H1 (cell line): ENCODE results near the gene CASKIN2. TPM values are rescaled to one million over a fixed set of nuclear protein-coding genes. Genes with fewer than 3 reads are reported as not detected.

ENCODE experiments used
- CTCF ChIA-PET: fragments of 300-600 bp; sonication (Branson Sonifier 250); formaldehyde crosslinking; loops from one replicate; lab custom pipeline; 2021; ENCODE audit not compliant: partially characterized antibody; lab: Charles Lee
- POLR2A ChIA-PET: fragments of 300-600 bp; sonication (Branson Sonifier 250); formaldehyde crosslinking; loops from one replicate; lab custom pipeline; 2021; ENCODE audit warnings: inconsistent platforms; ENCODE audit not compliant: partially characterized antibody; lab: Charles Lee
- DNase-seq, 2 experiments: peaks; one replicate each; pipeline versions ENCODE4 v3.0.0 to v3.0.0-alpha.2; 2010 to 2022; ENCODE audit warnings: low spot score in 2 of 2, low read depth in 1 of 2, mixed read lengths in 1 of 2
- FAIRE-seq: peaks from 2 replicates; lab custom pipeline; 2011; peaks lifted over from hg19 to GRCh38; lab: Jason Lieb, UNC
- H2AFZ ChIP-seq: 2 replicates; pipeline ENCODE4 v1.8.1; 2012; ENCODE audit warnings: low read length, inconsistent platforms
- H2AK5ac ChIP-seq: 2 replicates; pipeline ENCODE4 v1.6.1; 2013; ENCODE audit warnings: low read depth, low read length
- H2BK120ac ChIP-seq: replicated peaks from 2 replicates; pipeline ENCODE3; 2013; ENCODE audit warnings: low read depth, low read length, inconsistent platforms
- H2BK12ac ChIP-seq: 2 replicates; pipeline ENCODE4 v1.6.1; 2013; ENCODE audit warnings: low read depth, low read length
- H2BK15ac ChIP-seq: 2 replicates; pipeline ENCODE4 v1.6.1; 2013; ENCODE audit warnings: low read length
- H2BK20ac ChIP-seq: 2 replicates; pipeline ENCODE4 v1.6.1; 2013; ENCODE audit warnings: low read length
- H2BK5ac ChIP-seq: 2 replicates; pipeline ENCODE4 v1.6.1; 2013; ENCODE audit warnings: low read depth, low read length
- H3K14ac ChIP-seq: 2 replicates; pipeline ENCODE4 v1.6.1; 2013; ENCODE audit warnings: inconsistent platforms; ENCODE audit not compliant: insufficient read length
- H3K18ac ChIP-seq: 2 replicates; pipeline ENCODE4 v1.6.1; 2013; ENCODE audit warnings: low read length; ENCODE audit errors: extremely low read depth
- H3K23ac ChIP-seq: 2 replicates; pipeline ENCODE4 v1.6.1; 2013; ENCODE audit warnings: inconsistent platforms; ENCODE audit not compliant: insufficient read length
- H3K23me2 ChIP-seq: 2 replicates; pipeline ENCODE4 v1.6.1; 2013; ENCODE audit warnings: low read depth, low read length
- H3K27ac ChIP-seq: 2 replicates; pipeline ENCODE4 v1.6.1; 2011; ENCODE audit warnings: low read depth, low read length, inconsistent platforms
- H3K27me3 ChIP-seq, 4 experiments: replicated peaks in 1 of 4; 1 replicate in 1 of 4; 2 replicates in 3 of 4; pipeline versions ENCODE4 v1.6.1 to v1.8.1; 2011 to 2013; ENCODE audit warnings: low read length in 3 of 4, mild to moderate bottlenecking in 3 of 4, inconsistent platforms in 2 of 4, mixed read lengths in 2 of 4, moderate library complexity in 1 of 4; ENCODE audit not compliant: control insufficient read depth in 3 of 4, insufficient read depth in 3 of 4; ENCODE audit errors: extremely low read depth in 1 of 4
- H3K36me3 ChIP-seq, 4 experiments: 2 replicates each; pipeline versions ENCODE4 v1.6.1 to v1.8.1; 2011 to 2013; ENCODE audit warnings: mild to moderate bottlenecking in 4 of 4, low read length in 3 of 4, moderate library complexity in 2 of 4, control low read depth in 1 of 4, inconsistent platforms in 1 of 4; ENCODE audit not compliant: insufficient read depth in 4 of 4, control insufficient read depth in 2 of 4
- H3K4ac ChIP-seq: replicated peaks from 2 replicates; pipeline ENCODE3; 2013; ENCODE audit warnings: low read length, low read depth, mixed read lengths, inconsistent platforms; ENCODE audit not compliant: insufficient read length
- H3K4me1 ChIP-seq, 4 experiments: replicated peaks in 1 of 4; 1 replicate in 1 of 4; 2 replicates in 3 of 4; pipeline versions ENCODE4 v1.6.1 to v1.8.1; 2011 to 2013; ENCODE audit warnings: low read length in 3 of 4, inconsistent platforms in 2 of 4, mixed read lengths in 1 of 4; ENCODE audit not compliant: insufficient read depth in 4 of 4, control insufficient read depth in 3 of 4
- H3K4me2 ChIP-seq, 2 experiments: 2 replicates each; pipeline versions ENCODE4 v1.6.1 to v1.8.1; 2011 to 2013; ENCODE audit warnings: low read depth in 2 of 2, low read length in 2 of 2, control low read depth in 1 of 2, inconsistent platforms in 1 of 2, mild to moderate bottlenecking in 1 of 2; ENCODE audit not compliant: insufficient read depth in 1 of 2
- H3K4me3 ChIP-seq, 4 experiments: fragments of 200-600, 300-600 bp in 1 of 4; sonication (generic), shearing (Covaris generic), sonication (Bioruptor Twin) in 1 of 4; 2 replicates each; pipeline versions ENCODE4 v1.5.1 to v1.8.1; 2011 to 2016; ENCODE audit warnings: low read length in 4 of 4, low read depth in 3 of 4, control low read depth in 2 of 4, inconsistent platforms in 2 of 4, mild to moderate bottlenecking in 2 of 4, mixed read lengths in 1 of 4, moderate library complexity in 1 of 4; ENCODE audit not compliant: insufficient read depth in 2 of 4; ENCODE audit errors: extremely low read depth in 1 of 4
- H3K56ac ChIP-seq: replicated peaks from 2 replicates; pipeline ENCODE3; 2013; ENCODE audit warnings: low read depth, mild to moderate bottlenecking, mixed read lengths, low read length, inconsistent platforms; ENCODE audit not compliant: insufficient read length
- H3K79me1 ChIP-seq: 2 replicates; pipeline ENCODE4 v1.6.1; 2013; ENCODE audit warnings: low read depth, low read length, control low read depth
- H3K79me2 ChIP-seq, 2 experiments: 2 replicates each; pipeline versions ENCODE4 v1.6.1 to v1.8.1; 2012 to 2013; ENCODE audit warnings: low read length in 2 of 2, mild to moderate bottlenecking in 2 of 2, inconsistent platforms in 1 of 2; ENCODE audit not compliant: insufficient read depth in 2 of 2, control insufficient read depth in 1 of 2
- H3K9ac ChIP-seq, 4 experiments: replicated peaks in 1 of 4; 1 replicate in 1 of 4; 2 replicates in 3 of 4; pipeline versions ENCODE4 v1.6.1 to v1.8.1; 2011 to 2013; ENCODE audit warnings: low read depth in 3 of 4, low read length in 3 of 4, control low read depth in 2 of 4, mild to moderate bottlenecking in 2 of 4, moderate library complexity in 2 of 4, inconsistent platforms in 1 of 4; ENCODE audit errors: extremely low read depth in 1 of 4
- H3K9me3 ChIP-seq, 2 experiments: 2 replicates each; pipeline versions ENCODE4 v1.6.1 to v1.8.1; 2012 to 2013; ENCODE audit warnings: mild to moderate bottlenecking in 2 of 2, moderate library complexity in 2 of 2, control low read depth in 1 of 2, inconsistent platforms in 1 of 2, low read depth in 1 of 2, low read length in 1 of 2, mixed read lengths in 1 of 2; ENCODE audit not compliant: insufficient read depth in 2 of 2
- H4K20me1 ChIP-seq, 2 experiments: replicated peaks in 1 of 2; 2 replicates each; pipeline versions ENCODE3 to v1.8.1; 2011 to 2013; ENCODE audit warnings: inconsistent platforms in 2 of 2, low read length in 2 of 2, mild to moderate bottlenecking in 1 of 2; ENCODE audit not compliant: insufficient read depth in 2 of 2, control insufficient read depth in 1 of 2
- H4K5ac ChIP-seq: 2 replicates; pipeline ENCODE4 v1.6.1; 2013; ENCODE audit warnings: low read length, low read depth, mixed read lengths, inconsistent platforms; ENCODE audit not compliant: insufficient read length
- H4K8ac ChIP-seq: 2 replicates; pipeline ENCODE4 v1.8.0; 2013; ENCODE audit warnings: mild to moderate bottlenecking, moderate library complexity, low read length, inconsistent platforms; ENCODE audit not compliant: insufficient read depth; ENCODE audit errors: extremely low read depth
- H4K91ac ChIP-seq: replicated peaks from 2 replicates; pipeline ENCODE3; 2013; ENCODE audit warnings: low read length, mixed read lengths, inconsistent platforms; ENCODE audit not compliant: insufficient read length
- CEBPB ChIP-seq: IDR thresholded peaks from 2 replicates; pipeline ENCODE4 v1.6.1; 2012; ENCODE audit warnings: low read depth, low read length
- CTBP2 ChIP-seq: IDR thresholded peaks from 2 replicates; pipeline ENCODE4 v1.7.0; 2011; ENCODE audit warnings: borderline replicate concordance, mild to moderate bottlenecking, moderate library complexity, mixed read lengths, low read length; ENCODE audit not compliant: insufficient read depth, insufficient read length
- EP300 ChIP-seq, 2 experiments: IDR thresholded peaks; 1 replicate in 1 of 2; 2 replicates in 1 of 2; pipeline ENCODE4 v1.6.1; 2011 to 2012; ENCODE audit warnings: low read depth in 2 of 2, low read length in 2 of 2, mild to moderate bottlenecking in 2 of 2, borderline replicate concordance in 1 of 2, inconsistent platforms in 1 of 2, moderate library complexity in 1 of 2
- EZH2 ChIP-seq: fragments of 200-600 bp; sonication (generic); IDR thresholded peaks from 2 replicates; pipeline ENCODE4 v1.7.1; 2012; ENCODE audit warnings: low read depth, mild to moderate bottlenecking, moderate library complexity, low read length, inconsistent platforms; ENCODE audit not compliant: severe bottlenecking
- FOSL1 ChIP-seq: IDR thresholded peaks from 2 replicates; pipeline ENCODE4 v1.6.1; 2011; ENCODE audit warnings: mild to moderate bottlenecking, low read depth, low read length, moderate library complexity; ENCODE audit not compliant: insufficient read depth
- POLR2A ChIP-seq, 2 experiments: IDR thresholded peaks; 1 replicate in 1 of 2; 2 replicates in 1 of 2; pipeline ENCODE4 v1.6.1; 2011; ENCODE audit warnings: low read depth in 2 of 2, low read length in 2 of 2, mild to moderate bottlenecking in 2 of 2; ENCODE audit errors: control extremely low read depth in 1 of 2
- RFX5 ChIP-seq: IDR thresholded peaks from 2 replicates; pipeline ENCODE4 v1.6.1; 2011; ENCODE audit warnings: low read depth, low read length, improper control_type of control experiment, borderline replicate concordance
- RNF2 ChIP-seq: fragments of 200-900, 300-1000 bp; sonication (generic); IDR thresholded peaks from 2 replicates; pipeline ENCODE4 v1.7.1; 2016; ENCODE audit warnings: borderline replicate concordance, low read depth, mild to moderate bottlenecking, antibody characterized with exemption, low read length; ENCODE audit not compliant: poor library complexity, severe bottlenecking; ENCODE audit errors: missing control alignments
- SIN3A ChIP-seq, 2 experiments: IDR thresholded peaks in 1 of 2; conservative IDR thresholded peaks in 1 of 2; 2 replicates each; pipeline ENCODE4 v1.6.1; 2011 to 2012; ENCODE audit warnings: low read length in 2 of 2, improper control_type of control experiment in 1 of 2, low read depth in 1 of 2, mild to moderate bottlenecking in 1 of 2
- SIRT6 ChIP-seq: IDR thresholded peaks from one replicate; pipeline ENCODE4 v1.7.1; 2012; ENCODE audit warnings: low read length, inconsistent platforms
- SP2 ChIP-seq: IDR thresholded peaks from 2 replicates; pipeline ENCODE4 v1.6.1; 2012; ENCODE audit warnings: mild to moderate bottlenecking, low read length, inconsistent platforms
- TEAD4 ChIP-seq: IDR thresholded peaks from 2 replicates; pipeline ENCODE4 v1.6.1; 2012; ENCODE audit warnings: low read depth, low read length, inconsistent platforms, mixed read lengths
- WGBS, 2 experiments: shearing (Covaris generic) in 1 of 2; methylation state at CpG; one replicate each; pipeline versions ENCODE4 v1.1.6 to v1.1.7; 2013 to 2015; ENCODE audit warnings: low lambda C conversion rate in 2 of 2, mixed read lengths in 2 of 2, inconsistent platforms in 1 of 2, low coverage in 1 of 2, missing lambda C conversion rate in 1 of 2; ENCODE audit not compliant: insufficient replicate concordance in 2 of 2, insufficient coverage in 1 of 2, insufficient read length in 1 of 2; ENCODE audit errors: extremely low coverage in 1 of 2, missing lambda C conversion rate in 1 of 2; 5-methylcytosine and 5-hydroxymethylcytosine counted together
- polyA plus RNA-seq, 7 experiments: library from polyadenylated mRNA; depleted of rRNA in 3 of 7; stranded (reverse) in 5 of 7; unstranded in 2 of 7; fragments of >200 nt in 5 of 7; fragments of 200-250 nt in 2 of 7; gene quantifications; 1 replicate in 5 of 7; 2 replicates in 1 of 7; 4 replicates in 1 of 7; pipeline versions ENCODE4 v1.2.1 to v1.2.3, GENCODE V29; 2011 to 2013; ENCODE audit warnings: missing spikeins in 2 of 7, mixed read lengths in 2 of 7
- total RNA-seq: library from RNA; stranded (reverse); fragmentation: NEBNext Ultra II Directional; extraction: Animal tissue kit (Norgen Biotek cat#: 25700); gene quantifications from 2 replicates; pipeline ENCODE4 v1.2.1, GENCODE V29; 2021

Gene CASKIN2
- total and polyA plus RNA-seq, 2 of the 8 experiments (the other 6 are each of a cell fraction or from before 2014, with no cell fraction given) = 6.7 to 32.3 TPM

- Histone ChIP-seq H3K36me3 (peaks cover 0 to 10% (median 6%) of the 10 kb centered on the region in 4 experiments; a peak in 4 of 8 replicates), H3K4me3 (no peak overlapping the region), H3K4me2 (no peak overlapping the region), H3K79me1 (no peaks in the 10 kb centered on the region; the same call in 1 of the 2 replicates), H3K4me1 (no peaks in the 10 kb centered on the region; a peak in 1 of 7 replicates), H3K9ac (no peak overlapping the region), H4K8ac (no peak overlapping the region), H3K23ac (no peak overlapping the region), H4K20me1 (peaks cover 0 to 8% of the 10 kb centered on the region in 2 experiments), H3K18ac (no peak overlapping the region), H3K23me2 (no peaks in the 10 kb centered on the region), H2BK5ac (no peak overlapping the region; the same call in 1 of the 2 replicates), H3K27ac (no peak overlapping the region), H3K79me2 (no peaks in the 10 kb centered on the region), H2AFZ (no peak overlapping the region), H3K14ac (no peak overlapping the region), H4K91ac (no peak overlapping the region), H2BK120ac (no peak overlapping the region), H2AK5ac (no peak overlapping the region), H3K27me3 (no peaks in the 10 kb centered on the region), H2BK20ac (no peak overlapping the region), H2BK15ac (no peak overlapping the region), H3K9me3 (no peaks in the 10 kb centered on the region), H4K5ac (no peak overlapping the region), H2BK12ac (no peak overlapping the region), H3K56ac (no peak overlapping the region), H3K4ac (no peak overlapping the region)
- CTCF ChIA-PET = interaction anchor here (1.0 to 7.3 kb wide), 5 partner anchors 13 to 264 kb away, joined by 3 to 39 read pairs (median 4); partner anchors contain the start of gene SMIM5
- POLR2A ChIA-PET = interaction anchor here (0.6 to 1.5 kb wide), 3 partner anchors 9 to 619 kb away, joined by 4 to 5 read pairs (median 4); no protein-coding TSS in a partner anchor
- FAIRE-seq (no peak), DNase-seq (no peak)
- 90% methylated on average over 23 of the region's 23 CpGs; no CpG with 5 or more reads in 1 of the 2 experiments for WGBS, 2 experiments
- TF ChIP-seq SIRT6 = no peak
- TF ChIP-seq CEBPB = no peak
- TF ChIP-seq RNF2 = no peak
- no peak for TF ChIP-seq CTBP2
- TF ChIP-seq RFX5 = no peak
- no peak for TF ChIP-seq TEAD4
- no peak for TF ChIP-seq SP2
- TF ChIP-seq FOSL1 = no peak
- TF ChIP-seq POLR2A (IDR thresholded peaks at IDR 0.05; ENCODE audit: control extremely low read depth in 1 of 2, low read depth in 2 of 2, low read length in 2 of 2) = no peak
- TF ChIP-seq SIN3A (conservative IDR thresholded peaks at IDR 0.05 in 1 of 2, IDR thresholded peaks at IDR 0.05 in 1 of 2; ENCODE audit: low read depth in 1 of 2, low read length in 2 of 2) = no peak
- no peak for TF ChIP-seq EZH2
- TF ChIP-seq EP300 (IDR thresholded peaks at IDR 0.05; ENCODE audit: borderline replicate concordance in 1 of 2, low read depth in 2 of 2, low read length in 2 of 2) = no peak
Measured at GRCh38 chr17:75492555-75493168, 22.7 kb downstream of the CASKIN2 start.
